ENCODE data around the gene F2R. TPM values are rescaled to one million over a fixed set of nuclear protein-coding genes. Genes with fewer than 3 reads are reported as not detected.

The F2R gene
- total and polyA plus RNA-seq, 2 of the 8 experiments (the other 6 are each of a cell fraction or from before 2014, with no cell fraction given): 23.8 to 29.1 TPM

DNA sequence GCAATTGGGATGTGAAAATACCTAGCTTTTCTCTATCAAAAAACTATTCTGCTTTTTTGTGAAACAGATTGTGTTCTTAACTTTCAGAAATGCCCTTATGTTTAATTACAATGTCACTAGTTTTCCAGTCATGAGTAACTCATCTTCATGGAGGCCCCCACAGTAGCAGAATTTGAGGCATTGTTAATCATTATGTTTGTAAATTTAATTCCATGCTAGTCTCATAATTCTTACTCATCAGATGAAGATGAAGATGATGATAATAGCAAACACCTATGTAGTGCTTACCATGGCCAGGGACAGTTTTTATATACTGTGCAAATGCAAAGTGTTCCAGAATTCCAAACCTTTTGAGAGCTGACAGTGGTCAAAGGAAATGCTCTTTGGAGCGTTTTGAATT is 27.7 kb upstream of the F2R start:
- Histone ChIP-seq H3K9me3 (ENCODE audit: insufficient read depth in 2 of 2, low read depth in 1 of 2, low read length in 1 of 2) (no peaks in the 10 kb centered on the region), H3K18ac (ENCODE audit: extremely low read depth, low read length) (no peak overlapping the region), H2BK5ac (ENCODE audit: low read depth, low read length) (no peak overlapping the region), H3K36me3 (ENCODE audit: control insufficient read depth in 2 of 4, insufficient read depth in 4 of 4, low read length in 3 of 4) (no peaks in the 10 kb centered on the region; a peak in 2 of 8 replicates), H3K23ac (ENCODE audit: insufficient read length) (no peak overlapping the region), H4K20me1 (replicated peaks in 1 of 2; ENCODE audit: control insufficient read depth in 1 of 2, insufficient read depth in 2 of 2, low read length in 2 of 2) (no peaks in the 10 kb centered on the region), H4K91ac (replicated peaks; ENCODE audit: insufficient read length, low read length) (no peak overlapping the region), H4K5ac (ENCODE audit: insufficient read length, low read depth, low read length) (no peak overlapping the region), H3K4me2 (ENCODE audit: insufficient read depth in 1 of 2, low read depth in 2 of 2, low read length in 2 of 2) (no peak overlapping the region), H2AK5ac (ENCODE audit: low read depth, low read length) (no peak overlapping the region), H3K79me1 (ENCODE audit: low read depth, low read length) (no peaks in the 10 kb centered on the region), H3K27me3 (replicated peaks in 1 of 4; ENCODE audit: control insufficient read depth in 3 of 4, extremely low read depth in 1 of 4, insufficient read depth in 3 of 4, low read length in 3 of 4) (no peaks in the 10 kb centered on the region), H4K8ac (ENCODE audit: extremely low read depth, insufficient read depth, low read length) (no peak overlapping the region), H3K9ac (replicated peaks in 1 of 4; ENCODE audit: extremely low read depth in 1 of 4, low read depth in 3 of 4, low read length in 3 of 4) (no peak overlapping the region), H3K79me2 (ENCODE audit: control insufficient read depth in 1 of 2, insufficient read depth in 2 of 2, low read length in 2 of 2) (no peaks in the 10 kb centered on the region), H3K27ac (ENCODE audit: low read depth, low read length) (no peak overlapping the region), H2BK12ac (ENCODE audit: low read depth, low read length) (no peak overlapping the region), H2BK120ac (replicated peaks; ENCODE audit: low read depth, low read length) (no peak overlapping the region), H3K4me3 (ENCODE audit: extremely low read depth in 1 of 4, insufficient read depth in 2 of 4, low read depth in 3 of 4, low read length in 4 of 4) (no peak overlapping the region), H3K4ac (replicated peaks; ENCODE audit: insufficient read length, low read depth, low read length) (no peak overlapping the region), H3K23me2 (ENCODE audit: low read depth, low read length) (no peaks in the 10 kb centered on the region), H3K56ac (replicated peaks; ENCODE audit: insufficient read length, low read depth, low read length) (no peak overlapping the region), H2AFZ (ENCODE audit: low read length) (no peak overlapping the region), H2BK15ac (ENCODE audit: low read length) (no peak overlapping the region), H3K14ac (ENCODE audit: insufficient read length) (no peak overlapping the region), H2BK20ac (ENCODE audit: low read length) (no peak overlapping the region), H3K4me1 (replicated peaks in 1 of 4; ENCODE audit: control insufficient read depth in 3 of 4, insufficient read depth in 4 of 4, low read length in 3 of 4) (no peaks in the 10 kb centered on the region)
- POLR2A ChIA-PET (ENCODE audit: partially characterized antibody): no interaction called here
- CTCF ChIA-PET (ENCODE audit: partially characterized antibody): interaction anchor here (0.7 to 1.1 kb wide), 2 partner anchors 12 to 14 kb away, joined by 3 to 4 read pairs; no protein-coding TSS in a partner anchor
- FAIRE-seq (no peak), DNase-seq (ENCODE audit: low read depth in 1 of 2, low spot score in 2 of 2) (no peak)
- WGBS, 2 experiments (ENCODE audit: extremely low coverage in 1 of 2, insufficient coverage in 1 of 2, insufficient read length in 1 of 2, insufficient replicate concordance in 2 of 2, low coverage in 1 of 2, low lambda C conversion rate in 2 of 2, missing lambda C conversion rate in 1 of 2): 77% methylated on average over 1 of the region's 1 CpG; no CpG with 5 or more reads in 1 of the 2 experiments
- TF ChIP-seq HDAC2 (IDR thresholded peaks at IDR 0.05; ENCODE audit: borderline replicate concordance in 1 of 2, low read depth in 2 of 2, low read length in 2 of 2) (no peak), CTBP2 (IDR thresholded peaks at IDR 0.05; ENCODE audit: borderline replicate concordance, insufficient read depth, insufficient read length, low read length) (no peak), SRF (IDR thresholded peaks at IDR 0.05; ENCODE audit: low read depth, low read length) (no peak), SUZ12 (IDR thresholded peaks at IDR 0.05; ENCODE audit: low read length) (no peak), NRF1 (IDR thresholded peaks at IDR 0.05; ENCODE audit: low read depth, low read length) (no peak), GTF2F1 (IDR thresholded peaks at IDR 0.05; ENCODE audit: borderline replicate concordance, low read depth, low read length) (no peak), CREB1 (IDR thresholded peaks at IDR 0.05) (no peak), GABPA (IDR thresholded peaks at IDR 0.05; ENCODE audit: borderline replicate concordance, insufficient read depth, low read length) (no peak), NANOG (IDR thresholded peaks at IDR 0.05; ENCODE audit: insufficient read depth, low read depth, low read length, poor library complexity, severe bottlenecking) (no peak), BCL11A (IDR thresholded peaks at IDR 0.05; ENCODE audit: low read depth in 2 of 2, low read length in 2 of 2) (no peak), KDM4A (IDR thresholded peaks at IDR 0.05; ENCODE audit: low read depth, low read length, severe bottlenecking) (no peak), CEBPB (IDR thresholded peaks at IDR 0.05; ENCODE audit: low read depth, low read length) (no peak), CBX5 (IDR thresholded peaks at IDR 0.05; ENCODE audit: low read depth, low read length) (no peak)
- TF ChIP-seq, protein P1, sequence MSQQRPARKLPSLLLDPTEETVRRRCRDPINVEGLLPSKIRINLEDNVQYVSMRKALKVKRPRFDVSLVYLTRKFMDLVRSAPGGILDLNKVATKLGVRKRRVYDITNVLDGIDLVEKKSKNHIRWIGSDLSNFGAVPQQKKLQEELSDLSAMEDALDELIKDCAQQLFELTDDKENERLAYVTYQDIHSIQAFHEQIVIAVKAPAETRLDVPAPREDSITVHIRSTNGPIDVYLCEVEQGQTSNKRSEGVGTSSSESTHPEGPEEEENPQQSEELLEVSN (IDR thresholded peaks at IDR 0.05): no peak

All from H1 (cell line).